ELR (cell line): ENCODE measurements around the gene TNNI3K.

Experiments
- DNase-seq: peaks from one replicate; pipeline ENCODE4 v3.0.0-alpha.2; 2015; ENCODE audit warnings: low read depth

Gene TNNI3K

DNA sequence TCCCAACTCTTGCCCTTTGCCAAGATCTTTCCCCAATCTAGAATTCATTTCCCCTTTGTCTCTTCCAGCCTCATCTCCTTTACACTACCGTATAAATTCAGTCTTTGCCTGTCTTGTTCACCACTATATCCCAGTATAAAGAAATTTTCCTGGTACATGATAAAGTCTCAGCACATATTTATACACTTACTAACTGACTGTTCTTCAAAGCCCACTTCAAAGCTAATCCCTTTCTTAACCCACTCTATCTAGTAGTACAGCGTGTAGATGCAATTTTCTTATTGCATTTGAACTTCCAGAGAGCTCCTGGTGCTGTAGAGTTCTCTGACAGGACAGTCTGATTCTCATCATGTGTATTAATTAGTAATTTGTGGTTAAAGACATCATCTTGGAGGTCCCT is 199.1 kb downstream of the TNNI3K start:
- DNase-seq = no peak

DNA sequence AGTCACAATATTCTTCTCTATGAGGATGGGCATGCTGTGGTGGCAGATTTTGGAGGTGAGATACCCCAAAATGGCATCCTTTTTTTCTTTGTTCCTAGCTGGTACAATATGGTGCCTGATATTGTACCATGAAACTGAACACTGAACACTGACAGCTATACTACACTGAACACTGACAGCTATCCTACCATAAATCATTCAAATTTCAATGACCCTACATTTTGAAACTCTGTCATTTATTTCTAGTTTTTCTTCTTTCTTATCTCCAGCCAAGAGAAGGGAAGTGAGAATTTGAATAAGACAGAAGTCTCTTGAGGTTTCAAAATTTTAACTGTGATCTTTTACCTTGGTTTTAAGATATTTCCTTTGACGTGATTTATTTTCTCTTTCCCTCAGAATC is 200.9 kb downstream of the TNNI3K start:
- no peak for DNase-seq

- no peak for DNase-seq
Observed at GRCh38 chr1:74437035-74437434, 201.8 kb downstream of the TNNI3K start.

- DNase-seq = no peak
Observed at GRCh38 chr1:74452035-74452434, 216.8 kb downstream of the TNNI3K start.

- DNase-seq = no peak
Observed at GRCh38 chr1:74453277-74453676, 218.1 kb downstream of the TNNI3K start.

DNA sequence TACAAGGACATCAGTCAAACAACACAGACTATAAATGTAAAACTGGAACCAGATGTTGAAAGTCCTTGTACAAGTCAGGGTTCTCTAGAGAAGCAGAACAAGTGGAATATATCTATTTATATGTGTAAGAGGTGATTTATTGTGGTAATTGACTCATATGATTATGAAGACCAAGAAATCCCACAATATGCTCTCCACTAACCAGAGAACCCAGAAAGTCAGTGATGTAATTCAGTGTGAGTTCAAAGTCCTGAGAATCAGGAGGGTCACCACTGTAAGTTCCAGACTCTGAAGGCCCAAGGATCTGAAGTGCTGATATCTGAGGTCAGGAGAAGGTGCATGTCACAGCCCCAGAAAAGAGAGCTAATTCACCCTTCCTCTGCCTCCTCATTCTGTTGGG is 220.2 kb downstream of the TNNI3K start:
- DNase-seq = no peak

DNA sequence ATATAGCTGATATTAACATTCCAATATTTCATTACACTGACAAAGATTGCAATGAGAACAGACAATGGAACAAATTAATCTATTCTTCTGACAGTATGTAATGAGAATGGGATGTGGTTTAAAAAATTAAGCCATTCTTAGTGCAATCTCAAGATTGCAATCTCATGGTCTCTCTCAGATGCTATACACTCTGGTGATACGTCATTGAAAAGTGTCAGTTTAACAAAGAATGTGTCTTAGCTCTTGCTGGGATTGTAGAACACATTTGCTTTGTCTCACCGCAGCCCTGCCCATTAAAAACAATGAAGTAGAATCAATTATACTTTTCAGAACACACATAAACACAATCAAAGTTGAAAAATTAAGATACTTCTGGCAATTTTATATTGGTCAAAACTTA is 222.1 kb downstream of the TNNI3K start:
- no peak for DNase-seq

DNA sequence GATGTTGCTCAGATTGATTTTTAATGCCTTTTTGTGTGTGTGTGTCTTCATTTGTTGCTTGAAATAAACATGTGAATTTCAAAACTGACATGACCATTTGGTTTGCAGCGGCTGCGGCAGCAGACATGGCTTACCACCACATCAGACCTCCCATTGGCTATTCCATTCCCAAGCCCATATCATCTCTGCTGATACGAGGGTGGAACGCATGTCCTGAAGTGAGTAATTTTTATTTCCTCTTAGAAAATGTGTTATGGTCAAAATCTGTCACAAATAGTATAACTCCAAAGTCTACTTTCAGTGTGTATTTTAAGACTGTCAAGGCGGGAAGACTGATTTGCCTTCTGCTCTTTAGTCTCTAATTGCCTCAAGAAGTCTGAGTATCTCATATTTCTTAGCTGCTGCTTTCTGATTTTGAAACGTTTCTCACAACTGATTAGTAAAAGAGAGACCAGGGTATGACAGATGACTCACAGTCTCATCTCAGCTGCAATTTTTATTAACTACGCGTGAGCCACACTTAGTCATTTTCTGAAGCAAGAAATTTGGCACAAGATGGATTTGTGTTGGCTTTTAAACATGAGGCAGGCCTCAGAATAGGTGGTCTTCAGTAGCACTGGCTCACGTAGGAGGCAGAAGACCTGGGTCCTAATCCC is 228.3 kb downstream of the TNNI3K start:
- peak; percentile 15 for DNase-seq

GRCh38 chr1:74464037-74464436 is 228.8 kb downstream of the TNNI3K start:
- no peak for DNase-seq

- DNase-seq = no peak
Observed at GRCh38 chr1:74465193-74465681, 230.1 kb downstream of the TNNI3K start.

- no peak for DNase-seq
Observed at GRCh38 chr1:74467786-74468377, 232.7 kb downstream of the TNNI3K start.

DNA sequence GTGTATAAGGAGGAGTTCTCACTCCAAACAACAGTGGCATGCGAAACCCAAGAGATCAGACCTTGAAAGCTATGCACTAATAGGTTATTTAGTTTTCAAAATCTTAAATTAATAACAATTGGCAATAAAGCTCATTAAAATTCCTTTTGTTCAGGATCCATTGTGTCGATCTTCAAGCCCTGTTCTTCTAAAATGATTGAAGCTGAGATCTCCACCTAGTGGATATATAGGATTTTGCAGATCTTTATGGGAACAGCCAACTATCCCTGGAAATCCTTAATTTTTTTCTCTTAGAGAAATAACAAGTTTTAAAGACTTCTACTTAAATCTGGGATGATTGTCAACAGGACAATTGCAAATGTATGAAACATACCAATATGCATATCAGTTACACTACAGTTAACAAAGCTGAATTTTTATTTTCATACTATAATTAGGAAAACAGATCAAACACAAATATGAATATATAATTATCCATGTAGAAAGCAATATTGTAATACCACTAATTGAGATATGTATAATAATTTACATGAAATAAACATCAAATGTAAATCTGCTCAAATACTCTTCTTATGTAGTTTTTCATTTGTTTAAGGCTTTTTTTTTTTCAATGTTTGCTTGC is 233.9 kb downstream of the TNNI3K start:
- peak; percentile 57 for DNase-seq

DNA sequence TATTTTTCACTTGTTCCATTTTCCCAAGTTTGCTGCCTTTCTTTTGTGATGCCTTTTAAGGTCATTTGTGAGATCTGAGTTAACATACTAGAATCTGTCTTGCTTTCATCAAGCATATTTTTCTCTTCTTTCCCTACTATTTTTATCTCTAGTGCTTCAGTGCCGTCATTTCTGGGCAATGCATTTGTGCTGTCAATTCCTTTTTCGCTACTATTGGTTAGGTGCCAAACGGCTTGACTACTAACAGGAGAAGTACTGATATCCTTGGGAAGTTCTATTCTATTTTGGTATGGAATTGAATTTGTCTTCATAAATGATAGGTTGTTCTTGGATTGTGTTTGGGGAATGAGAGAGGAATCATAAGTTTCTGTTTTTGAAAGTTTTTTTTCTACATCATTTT is 235.1 kb downstream of the TNNI3K start:
- DNase-seq = no peak

DNA sequence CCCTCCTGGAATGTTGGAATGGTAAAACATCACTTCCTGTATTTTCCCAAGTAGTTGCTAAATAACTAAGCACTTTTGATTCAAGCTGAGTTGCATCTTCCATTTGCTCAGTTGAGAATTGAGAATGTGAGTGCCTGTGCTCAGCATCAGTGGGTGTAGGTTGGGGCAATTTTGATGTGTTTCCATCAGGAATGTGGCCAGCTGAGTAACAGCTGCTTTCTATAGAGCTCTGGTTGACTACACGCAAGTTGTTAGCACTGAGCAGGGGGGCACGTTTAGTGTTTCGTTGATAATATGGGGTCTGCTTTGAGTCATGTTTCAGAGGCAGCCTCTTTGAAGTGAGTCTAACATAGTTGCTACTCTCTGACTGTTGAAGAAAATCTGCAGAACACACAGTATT is 235.7 kb downstream of the TNNI3K start:
- no peak for DNase-seq

DNA sequence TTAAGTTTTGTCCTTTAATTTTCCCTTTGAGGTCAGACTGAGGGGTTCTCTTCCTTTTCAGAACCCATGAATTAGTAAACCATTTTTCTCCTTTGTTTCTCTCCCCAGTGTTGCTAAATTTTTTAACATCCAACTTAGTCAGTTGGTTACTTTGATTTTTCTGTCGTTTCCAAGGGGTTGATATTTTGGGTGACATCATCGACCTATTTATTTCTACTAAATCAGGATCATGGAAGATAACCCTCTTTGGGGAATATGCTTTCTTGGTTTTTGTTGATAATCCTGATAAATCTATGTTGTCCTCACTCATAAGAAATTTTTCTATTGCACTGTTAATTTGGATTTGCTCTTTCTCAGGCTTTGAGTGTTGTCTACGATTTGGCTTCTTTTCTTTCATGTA is 236.3 kb downstream of the TNNI3K start:
- DNase-seq = no peak

GRCh38 chr1:74474585-74474984 is 239.4 kb downstream of the TNNI3K start:
- no peak for DNase-seq

DNA sequence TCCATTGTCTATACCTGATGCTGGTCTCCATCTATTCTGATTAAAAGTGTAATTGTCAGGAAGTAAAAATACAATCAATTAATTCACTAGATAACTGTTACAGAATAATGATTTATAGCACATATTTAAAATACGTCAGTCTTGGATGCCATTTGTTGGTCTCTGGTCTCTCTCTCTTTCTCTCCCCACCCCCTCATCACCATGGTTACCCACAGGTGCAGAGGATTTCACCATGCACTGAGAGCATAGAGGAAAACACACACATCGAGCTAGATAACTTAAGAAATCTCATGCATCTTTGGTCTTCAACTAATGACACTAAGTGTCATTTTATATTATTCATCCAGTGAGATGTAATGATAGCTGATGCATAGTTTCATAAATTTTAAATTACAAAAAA is 243.8 kb downstream of the TNNI3K start:
- DNase-seq = no peak

DNA sequence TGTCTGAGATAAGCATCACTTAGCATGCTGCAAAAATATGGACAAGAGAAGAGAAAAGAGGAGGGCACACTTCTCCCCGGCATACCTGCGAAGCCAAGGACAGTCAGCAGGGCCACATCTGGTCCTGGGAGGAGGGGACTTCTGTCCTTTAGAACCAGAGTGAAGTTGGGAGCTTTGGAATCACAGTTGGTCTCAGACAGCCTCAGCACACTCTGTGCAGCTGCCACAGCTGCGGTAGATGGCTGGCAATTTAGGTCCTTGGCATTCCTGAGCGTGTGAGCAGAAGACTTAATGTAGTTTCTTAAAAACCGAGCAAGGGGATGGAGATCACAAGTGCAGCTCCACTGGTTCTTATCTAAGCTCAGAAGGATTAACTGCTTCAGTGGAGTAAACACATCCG is 244.9 kb downstream of the TNNI3K start:
- no peak for DNase-seq

DNA sequence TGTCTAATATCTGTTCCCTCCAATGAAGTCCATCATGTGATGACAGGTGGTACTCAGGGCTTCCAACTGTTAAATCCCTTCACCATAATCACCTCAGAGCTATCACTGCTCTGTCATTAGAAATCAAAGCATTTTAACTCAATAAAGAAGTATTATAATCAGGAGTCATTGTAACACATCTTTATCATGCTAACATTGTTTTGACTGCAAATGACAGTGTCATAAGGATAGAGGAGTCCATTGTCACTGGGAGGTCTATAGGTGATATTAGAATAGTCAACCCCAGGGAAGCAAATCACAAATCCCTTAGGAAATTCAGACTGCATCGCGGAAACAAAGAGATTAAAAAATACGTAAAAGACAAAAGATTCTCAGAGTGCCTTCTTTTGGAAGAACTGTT is 246.4 kb downstream of the TNNI3K start:
- no peak for DNase-seq

- no peak for DNase-seq
Observed at GRCh38 chr1:74485622-74486021, 250.4 kb downstream of the TNNI3K start.

DNA sequence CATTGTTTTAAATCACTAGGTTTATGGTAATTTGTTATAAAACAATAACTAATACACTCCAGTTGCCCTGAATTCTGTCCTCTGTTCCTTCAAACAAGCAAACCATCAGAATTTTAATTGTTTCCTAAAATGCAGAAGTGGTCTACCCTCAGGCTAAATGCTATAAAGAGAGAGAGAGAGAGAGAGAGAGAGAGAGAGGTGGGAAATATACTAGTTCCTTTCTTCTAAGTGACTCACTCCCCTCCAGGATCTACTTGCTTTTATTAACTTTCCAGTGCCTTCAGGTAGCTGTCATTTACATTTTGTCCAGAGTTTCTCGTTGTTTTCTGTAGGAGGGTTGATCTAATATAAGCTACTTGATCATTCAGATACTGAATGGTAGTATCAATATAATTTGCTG is 250.8 kb downstream of the TNNI3K start:
- no peak for DNase-seq

GRCh38 chr1:74496669-74497068 is 261.5 kb downstream of the TNNI3K start:
- no peak for DNase-seq

- DNase-seq = no peak
Observed at GRCh38 chr1:74498901-74499300, 263.7 kb downstream of the TNNI3K start.

- peak; percentile 31 for DNase-seq
Observed at GRCh38 chr1:74502432-74502831, 267.2 kb downstream of the TNNI3K start.
